ENCODE data around the gene HMGB4.

DNA sequence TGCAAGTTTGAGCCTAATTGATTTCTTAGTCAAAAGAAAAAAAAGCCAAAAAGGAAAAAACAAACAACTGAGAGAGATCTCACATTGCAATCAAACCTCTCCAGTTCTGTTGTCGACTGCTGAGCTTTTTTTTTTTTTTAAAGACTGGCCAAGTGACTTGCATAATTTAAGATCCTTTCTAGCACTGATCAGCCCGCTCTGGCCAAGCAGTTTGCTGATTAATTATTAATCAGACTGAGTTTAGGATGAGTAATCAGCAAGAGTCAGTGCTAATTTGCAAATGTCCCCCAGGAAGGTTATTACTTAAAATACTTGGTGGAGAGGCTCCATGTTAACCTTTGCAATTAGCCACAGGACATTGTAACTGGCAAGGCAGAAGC is 39.3 kb downstream of the HMGB4 start:
- TF ChIP-seq CTCF (IDR thresholded peaks at IDR 0.05) (no peak), POLR2A (IDR thresholded peaks at IDR 0.05) (no peak)

Data from vagina (tissue), 2 donors.